ENCODE data around the gene KNOP1. TPM values are rescaled to one million over a fixed set of nuclear protein-coding genes. Genes with fewer than 3 reads are reported as not detected.
"Not testable (repeated sequence)": the region's sequence is repeated elsewhere in the genome, so short reads cannot be mapped to it uniquely, and the experiment has no call there.

Gene KNOP1
- total and polyA plus RNA-seq, 3 experiments from 2014 or later, result 11.0 to 32.3 (median 30.7) TPM

- peaks cover 0 to 7% (median 5%) of the 10 kb centered on the region in 5 donors for H3K9me3 Mint-ChIP-seq
These were observed 36.4 kb downstream of the KNOP1 start for GRCh38 chr16:19681637-19682036.

GRCh38 chr16:19680881-19681340 lies 37.1 kb downstream of the KNOP1 start:
- Mint-ChIP-seq H3K4me1 (no peaks in the 10 kb centered on the region), H3K27ac (peak overlapping the region in 1 of 8 donors; percentile 60), H3K9me3 (peaks cover 0 to 7% (median 5%) of the 10 kb centered on the region in 5 donors), H3K4me3 (no peak overlapping the region), H3K36me3 (peaks cover 32 to 71% (median 36%) of the 10 kb centered on the region in 3 donors), H3K27me3 (no peaks in the 10 kb centered on the region)
- no peak for DNase-seq
- Histone ChIP-seq H3K4me3 (ENCODE audit: low read length) (no peak overlapping the region), H3K9me3 (ENCODE audit: low read length) (peaks cover 4% of the 10 kb centered on the region), H3K4me1 (ENCODE audit: insufficient read depth, low read length) (no peaks in the 10 kb centered on the region), H3K27ac (ENCODE audit: low read depth, low read length) (no peak overlapping the region), H3K36me3 (ENCODE audit: insufficient read depth, low read length) (peaks cover 20% of the 10 kb centered on the region), H3K27me3 (ENCODE audit: insufficient read depth, low read length, poor library complexity, severe bottlenecking) (no peaks in the 10 kb centered on the region)
- ChIA-PET POLR2A (interaction anchor here (0.6 kb wide), 1 partner anchor 11 kb away, joined by 7 read pairs; no protein-coding TSS in a partner anchor), CTCF (interaction anchor here (0.6 kb wide), 1 partner anchor 9 kb away, joined by 3 read pairs; no protein-coding TSS in a partner anchor)

More at GRCh38 chr16:19681637-19682036, 36.4 kb downstream of the KNOP1 start:
- H3K4me3 ChIP-seq (ENCODE audit: low read length), result no peak overlapping the region
- H3K27ac ChIP-seq (ENCODE audit: low read depth, low read length), result no peak overlapping the region
- H3K9me3 ChIP-seq (ENCODE audit: low read length), result peaks cover 4% of the 10 kb centered on the region
- Mint-ChIP-seq H3K4me1 (no peaks in the 10 kb centered on the region), H3K27me3 (no peaks in the 10 kb centered on the region), H3K27ac (no peak overlapping the region), H3K4me3 (no peak overlapping the region), H3K36me3 (peaks cover 30 to 71% (median 37%) of the 10 kb centered on the region in 3 donors)
- H3K4me1 ChIP-seq (ENCODE audit: insufficient read depth, low read length), result no peaks in the 10 kb centered on the region
- H3K27me3 ChIP-seq (ENCODE audit: insufficient read depth, low read length, poor library complexity, severe bottlenecking), result no peaks in the 10 kb centered on the region
- CTCF ChIA-PET, result no interaction called here
- POLR2A ChIA-PET, result no interaction called here
- peaks cover 20% of the 10 kb centered on the region for H3K36me3 ChIP-seq (ENCODE audit: insufficient read depth, low read length)
- no peak for DNase-seq

DNA sequence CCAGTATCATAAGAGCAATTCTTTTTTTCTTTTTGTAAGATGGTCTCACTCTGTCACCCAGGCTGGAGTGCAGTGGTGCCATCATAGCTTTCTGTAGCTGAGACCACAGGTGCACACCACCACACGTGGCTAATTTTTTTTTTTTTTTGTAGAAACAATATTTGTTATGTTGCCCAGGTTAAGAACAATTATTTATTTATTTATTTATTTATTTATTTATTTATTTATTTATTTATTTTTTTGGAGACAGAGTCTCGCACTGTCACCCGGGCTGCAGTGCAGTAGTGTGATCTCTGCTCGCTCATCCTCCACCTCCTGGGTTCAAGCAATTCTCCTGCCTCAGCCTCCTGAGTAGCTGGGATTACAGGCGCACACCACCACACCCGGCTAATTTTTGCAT lies 38.7 kb downstream of the KNOP1 start:
- H3K27ac Mint-ChIP-seq; H3K27me3 Mint-ChIP-seq; H3K4me3 Mint-ChIP-seq; H3K9me3 ChIP-seq (ENCODE audit: low read length); H3K27me3 ChIP-seq (ENCODE audit: insufficient read depth, low read length, poor library complexity, severe bottlenecking); H3K9me3 Mint-ChIP-seq; DNase-seq; H3K4me1 ChIP-seq (ENCODE audit: insufficient read depth, low read length); H3K27ac ChIP-seq (ENCODE audit: low read depth, low read length); H3K4me3 ChIP-seq (ENCODE audit: low read length); POLR2A ChIA-PET; H3K4me1 Mint-ChIP-seq: not testable (repeated sequence)
- H3K36me3 ChIP-seq (ENCODE audit: insufficient read depth, low read length), result peaks cover 14% of the 10 kb centered on the region
- peaks cover 16 to 69% (median 25%) of the 10 kb centered on the region in 3 donors for H3K36me3 Mint-ChIP-seq
- CTCF ChIA-PET, result interaction anchor here (1.2 to 1.7 kb wide), 2 partner anchors 17 to 87 kb away, joined by 3 to 4 read pairs; no protein-coding TSS in a partner anchor

DNA sequence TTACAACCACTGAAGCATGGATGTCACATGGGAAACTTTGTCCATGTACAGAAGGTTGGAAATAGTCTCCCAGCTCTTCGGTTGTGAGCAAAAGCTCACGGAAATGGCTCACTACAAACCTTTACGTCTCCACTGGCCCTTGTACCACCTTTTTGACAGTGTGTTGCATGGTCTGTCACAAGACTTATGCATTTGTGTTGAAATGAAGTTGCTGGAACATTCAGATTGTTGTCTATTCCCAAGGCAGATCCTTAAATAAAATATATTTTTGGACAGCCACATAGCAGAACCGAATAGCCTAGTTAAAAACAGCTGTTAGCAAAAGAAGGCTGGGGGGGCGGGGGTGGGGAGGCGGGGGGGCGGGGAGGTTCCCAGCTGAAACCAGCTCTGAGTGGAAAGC lies 39.2 kb downstream of the KNOP1 start:
- Mint-ChIP-seq H3K9me3 (peaks cover 0 to 3% (median 0%) of the 10 kb centered on the region in 5 donors), H3K27me3 (no peaks in the 10 kb centered on the region), H3K4me1 (no peaks in the 10 kb centered on the region), H3K4me3 (no peak overlapping the region), H3K36me3 (peaks cover 14 to 67% (median 25%) of the 10 kb centered on the region in 3 donors), H3K27ac (no peak overlapping the region)
- peaks cover 12% of the 10 kb centered on the region for H3K36me3 ChIP-seq (ENCODE audit: insufficient read depth, low read length)
- no peak overlapping the region for H3K4me3 ChIP-seq (ENCODE audit: low read length)
- ChIA-PET CTCF (interaction anchor here (1.7 kb wide), 1 partner anchor 18 kb away, joined by 4 read pairs; no protein-coding TSS in a partner anchor), POLR2A (no interaction called here)
- H3K27me3 ChIP-seq (ENCODE audit: insufficient read depth, low read length, poor library complexity, severe bottlenecking), result no peaks in the 10 kb centered on the region
- H3K4me1 ChIP-seq (ENCODE audit: insufficient read depth, low read length), result no peaks in the 10 kb centered on the region
- no peaks in the 10 kb centered on the region for H3K9me3 ChIP-seq (ENCODE audit: low read length)
- no peak overlapping the region for H3K27ac ChIP-seq (ENCODE audit: low read depth, low read length)
- no peak for DNase-seq

- Mint-ChIP-seq H3K4me1 (no peaks in the 10 kb centered on the region), H3K27me3 (no peaks in the 10 kb centered on the region), H3K27ac (peak overlapping the region in 2 of 8 donors; percentile 50 to 57), H3K9me3 (no peaks in the 10 kb centered on the region), H3K36me3 (peaks cover 4 to 66% (median 20%) of the 10 kb centered on the region in 3 donors), H3K4me3 (no peak overlapping the region)
- H3K36me3 ChIP-seq (ENCODE audit: insufficient read depth, low read length), result peaks cover 5% of the 10 kb centered on the region
- no peak overlapping the region for H3K4me3 ChIP-seq (ENCODE audit: low read length)
- no peaks in the 10 kb centered on the region for H3K9me3 ChIP-seq (ENCODE audit: low read length)
- H3K27me3 ChIP-seq (ENCODE audit: insufficient read depth, low read length, poor library complexity, severe bottlenecking), result no peaks in the 10 kb centered on the region
- H3K27ac ChIP-seq (ENCODE audit: low read depth, low read length), result no peak overlapping the region
- CTCF ChIA-PET, result no interaction called here
- no peak for DNase-seq
- POLR2A ChIA-PET, result no interaction called here
- H3K4me1 ChIP-seq (ENCODE audit: insufficient read depth, low read length), result no peaks in the 10 kb centered on the region
These were observed 40.6 kb downstream of the KNOP1 start for GRCh38 chr16:19677402-19677801.

DNA sequence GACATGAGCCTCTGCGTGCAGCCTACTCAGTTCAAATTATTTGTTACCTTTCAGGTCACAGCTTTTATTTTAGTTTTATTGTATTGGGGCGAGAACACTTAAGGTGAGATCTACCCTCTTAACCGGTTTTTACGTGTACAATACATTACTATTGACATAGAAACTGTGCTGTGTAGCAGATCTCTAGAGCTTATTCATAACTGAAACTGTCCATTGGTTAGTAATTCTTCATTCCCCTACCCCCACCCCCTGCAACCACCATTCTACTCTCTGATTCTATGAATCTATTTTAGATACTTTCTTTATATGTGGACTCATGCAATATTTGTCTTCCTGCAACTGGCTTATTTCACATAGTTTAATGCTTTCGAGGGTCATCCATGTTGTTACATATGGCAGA lies 43.5 kb downstream of the KNOP1 start:
- H3K4me1 ChIP-seq (ENCODE audit: insufficient read depth, low read length), result no peaks in the 10 kb centered on the region
- H3K27ac ChIP-seq (ENCODE audit: low read depth, low read length), result no peak overlapping the region
- Mint-ChIP-seq H3K27me3 (no peaks in the 10 kb centered on the region), H3K36me3 (peaks cover 8 to 60% (median 21%) of the 10 kb centered on the region in 3 donors), H3K27ac (no peak overlapping the region), H3K4me3 (no peak overlapping the region), H3K4me1 (no peaks in the 10 kb centered on the region), H3K9me3 (no peaks in the 10 kb centered on the region)
- CTCF ChIA-PET, result interaction anchor here (0.7 kb wide), 1 partner anchor 91 kb away, joined by 3 read pairs; no protein-coding TSS in a partner anchor
- H3K9me3 ChIP-seq (ENCODE audit: low read length), result no peaks in the 10 kb centered on the region
- no peaks in the 10 kb centered on the region for H3K36me3 ChIP-seq (ENCODE audit: insufficient read depth, low read length)
- POLR2A ChIA-PET, result no interaction called here
- no peak overlapping the region for H3K4me3 ChIP-seq (ENCODE audit: low read length)
- DNase-seq, result no peak
- no peaks in the 10 kb centered on the region for H3K27me3 ChIP-seq (ENCODE audit: insufficient read depth, low read length, poor library complexity, severe bottlenecking)

DNA sequence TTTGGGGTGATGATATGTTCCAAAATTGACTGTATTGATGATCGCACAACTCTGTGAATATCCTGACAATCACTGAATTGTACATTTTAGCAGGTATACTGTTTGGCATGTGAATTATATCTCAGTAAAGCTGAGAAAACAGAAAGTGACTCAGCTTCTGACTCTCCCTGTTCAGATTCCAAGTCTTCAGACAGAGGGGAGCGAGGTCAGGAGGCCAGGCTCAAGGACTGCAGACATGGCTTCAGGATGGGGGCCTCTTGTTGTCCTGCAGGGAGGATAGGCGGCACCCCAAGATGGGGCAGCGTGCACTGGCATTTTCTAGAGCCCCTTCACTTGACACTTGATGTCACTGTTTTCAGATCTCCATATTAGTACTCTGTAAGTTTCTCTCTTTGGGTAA lies 45.6 kb downstream of the KNOP1 start:
- Mint-ChIP-seq H3K4me3 (no peak overlapping the region), H3K36me3 (peaks cover 12 to 73% (median 27%) of the 10 kb centered on the region in 3 donors), H3K4me1 (no peaks in the 10 kb centered on the region), H3K27me3 (no peaks in the 10 kb centered on the region), H3K9me3 (no peaks in the 10 kb centered on the region), H3K27ac (peak overlapping the region in 2 of 8 donors; percentile 5 to 38)
- ChIA-PET CTCF (no interaction called here), POLR2A (no interaction called here)
- Histone ChIP-seq H3K27ac (ENCODE audit: low read depth, low read length) (no peak overlapping the region), H3K36me3 (ENCODE audit: insufficient read depth, low read length) (no peaks in the 10 kb centered on the region), H3K27me3 (ENCODE audit: insufficient read depth, low read length, poor library complexity, severe bottlenecking) (no peaks in the 10 kb centered on the region), H3K9me3 (ENCODE audit: low read length) (no peaks in the 10 kb centered on the region), H3K4me1 (ENCODE audit: insufficient read depth, low read length) (no peaks in the 10 kb centered on the region), H3K4me3 (ENCODE audit: low read length) (no peak overlapping the region)
- DNase-seq, result no peak

- POLR2A ChIA-PET, result no interaction called here
- CTCF ChIA-PET, result no interaction called here
- Mint-ChIP-seq H3K4me3 (no peak overlapping the region), H3K27ac (peak overlapping the region in 1 of 8 donors; percentile 19), H3K9me3 (peaks cover 0 to 5% (median 4%) of the 10 kb centered on the region in 5 donors), H3K27me3 (no peaks in the 10 kb centered on the region), H3K4me1 (no peaks in the 10 kb centered on the region), H3K36me3 (peaks cover 31 to 62% (median 35%) of the 10 kb centered on the region in 3 donors)
- Histone ChIP-seq H3K9me3 (ENCODE audit: low read length) (no peaks in the 10 kb centered on the region), H3K27ac (ENCODE audit: low read depth, low read length) (no peak overlapping the region), H3K4me3 (ENCODE audit: low read length) (no peak overlapping the region), H3K27me3 (ENCODE audit: insufficient read depth, low read length, poor library complexity, severe bottlenecking) (no peaks in the 10 kb centered on the region), H3K36me3 (ENCODE audit: insufficient read depth, low read length) (no peaks in the 10 kb centered on the region), H3K4me1 (ENCODE audit: insufficient read depth, low read length) (no peaks in the 10 kb centered on the region)
- DNase-seq, result no peak
These were observed 51.5 kb downstream of the KNOP1 start for GRCh38 chr16:19666477-19666876.
